Stomach (tissue), 19 donors: ENCODE results near the gene ASB16. TPM values are rescaled to one million over a fixed set of nuclear protein-coding genes. Genes with fewer than 3 reads are reported as not detected.

Source experiments
- DNase-seq, 2 donors: peaks; one replicate each; pipeline versions ENCODE4 v3.0.0 to v3.0.0-alpha.2; 2013 to 2019
- H3K27ac ChIP-seq, 5 donors: fragments of 200-600 bp in 4 of 5; sonication (generic) in 4 of 5; one replicate each; pipeline ENCODE4 v1.5.1; 2013 to 2019; ENCODE audit warnings: mild to moderate bottlenecking in 1 of 5, moderate library complexity in 1 of 5
- H3K27me3 ChIP-seq, 3 donors: fragments of 200-600 bp; sonication (generic); one replicate each; pipeline ENCODE4 v1.5.1; 2017 to 2019; ENCODE audit warnings: mixed run types in 1 of 3
- H3K36me3 ChIP-seq, 4 donors: fragments of 200-600 bp; sonication (generic); 1 replicate in 3 of 4; 2 replicates in 1 of 4; pipeline ENCODE4 v1.5.1; 2016 to 2019
- H3K4me1 ChIP-seq, 4 donors: fragments of 200-600 bp; sonication (generic); one replicate each; pipeline ENCODE4 v1.5.1; 2016 to 2019
- H3K4me3 ChIP-seq, 4 donors: fragments of 200-600 bp; sonication (generic) in 3 of 4; one replicate each; pipeline ENCODE4 v1.5.1; 2016 to 2019; ENCODE audit warnings: mild to moderate bottlenecking in 1 of 4
- H3K9me3 ChIP-seq, 4 donors: fragments of 200-600 bp; sonication (generic); one replicate each; pipeline ENCODE4 v1.5.1; 2016 to 2019
- EP300 ChIP-seq: sonication (generic); formaldehyde crosslinking; IDR thresholded peaks from one replicate; pipeline ENCODE4 v1.6.1; 2017; ENCODE audit warnings: antibody characterized with exemption
- POLR2A ChIP-seq, 4 donors: fragments of 450-650 bp; IDR thresholded peaks; one replicate each; pipeline ENCODE4 v1.6.1; 2016; ENCODE audit warnings: antibody characterized with exemption in 4 of 4, control low read depth in 2 of 4, mild to moderate bottlenecking in 1 of 4, moderate library complexity in 1 of 4
- POLR2AphosphoS5 ChIP-seq, 3 donors: sonication (generic); formaldehyde crosslinking; IDR thresholded peaks; one replicate each; pipeline ENCODE4 v1.6.1; 2016; ENCODE audit warnings: antibody characterized with exemption in 3 of 3
- WGBS, 5 donors: extraction: QIAGEN DNeasy Blood & Tissue Kit in 3 of 5; methylation state at CpG; one replicate each; pipeline versions ENCODE4 v1.1.5 to v1.1.7; 2013 to 2018; 5-methylcytosine and 5-hydroxymethylcytosine counted together
- intact Hi-C: fragments of 100-400 bp; cut with DNase I; formaldehyde crosslinking; loops from one replicate; pipeline ENCODE4 v1.15.1; 2023; ENCODE audit warnings: low total_unique reads
- long read RNA-seq, 10 donors: transcript quantifications; one replicate each; lab custom pipeline, GENCODE V29; 2026
- polyA plus RNA-seq, 3 donors: library from polyadenylated mRNA; stranded (reverse); fragments of 200-250 nt; gene quantifications; one replicate each; pipeline ENCODE4 v1.2.3, GENCODE V29; 2013
- total RNA-seq, 5 donors: library from RNA; depleted of rRNA; stranded (reverse); fragments of >200 nt; gene quantifications; one replicate each; pipeline versions ENCODE4 v1.1.0 to v1.2.3, GENCODE V29; 2014 to 2016
- TF ChIP-seq, protein P1 (sequence below), 7 experiments: fragments of 450-650 bp in 4 of 7; fragments of 200-600 bp in 3 of 7; sonication (generic) in 3 of 7; IDR thresholded peaks; one replicate each; pipeline ENCODE4 v1.5.1; 2016 to 2019; ENCODE audit warnings: antibody characterized with exemption in 7 of 7, control low read depth in 2 of 7, mild to moderate bottlenecking in 1 of 7
- donor health status: healthy with polysubstance abuse.
- donor health status: Bipolar disorder and iron deficiency.
- donor health status: healthy.

ASB16 gene, protein sequence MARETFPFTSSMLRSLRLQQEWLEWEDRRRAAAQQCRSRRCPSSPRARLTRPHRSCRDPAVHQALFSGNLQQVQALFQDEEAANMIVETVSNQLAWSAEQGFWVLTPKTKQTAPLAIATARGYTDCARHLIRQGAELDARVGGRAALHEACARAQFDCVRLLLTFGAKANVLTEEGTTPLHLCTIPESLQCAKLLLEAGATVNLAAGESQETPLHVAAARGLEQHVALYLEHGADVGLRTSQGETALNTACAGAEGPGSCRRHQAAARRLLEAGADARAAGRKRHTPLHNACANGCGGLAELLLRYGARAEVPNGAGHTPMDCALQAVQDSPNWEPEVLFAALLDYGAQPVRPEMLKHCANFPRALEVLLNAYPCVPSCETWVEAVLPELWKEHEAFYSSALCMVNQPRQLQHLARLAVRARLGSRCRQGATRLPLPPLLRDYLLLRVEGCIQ
- under 1 TPM in 1 of 5 donors, not detected in 4; 0.73 TPM for total RNA-seq
- under 1 TPM in 2 of 3 donors, not detected in 1; 0.30 to 0.31 TPM for polyA plus RNA-seq
- long read RNA-seq, donor 1: 0 reads
- long read RNA-seq, donor 2: 0 reads
- long read RNA-seq, donor 3: 0 reads
- long read RNA-seq, donor 4: 0 reads
- long read RNA-seq, donor 5: 0 reads
- long read RNA-seq, donor 6: 0 reads
- long read RNA-seq, donor 7: 0 reads
- long read RNA-seq, donor 8: 0 reads
- long read RNA-seq, donor 9: 0 reads
- long read RNA-seq, donor 10: 0 reads

DNA sequence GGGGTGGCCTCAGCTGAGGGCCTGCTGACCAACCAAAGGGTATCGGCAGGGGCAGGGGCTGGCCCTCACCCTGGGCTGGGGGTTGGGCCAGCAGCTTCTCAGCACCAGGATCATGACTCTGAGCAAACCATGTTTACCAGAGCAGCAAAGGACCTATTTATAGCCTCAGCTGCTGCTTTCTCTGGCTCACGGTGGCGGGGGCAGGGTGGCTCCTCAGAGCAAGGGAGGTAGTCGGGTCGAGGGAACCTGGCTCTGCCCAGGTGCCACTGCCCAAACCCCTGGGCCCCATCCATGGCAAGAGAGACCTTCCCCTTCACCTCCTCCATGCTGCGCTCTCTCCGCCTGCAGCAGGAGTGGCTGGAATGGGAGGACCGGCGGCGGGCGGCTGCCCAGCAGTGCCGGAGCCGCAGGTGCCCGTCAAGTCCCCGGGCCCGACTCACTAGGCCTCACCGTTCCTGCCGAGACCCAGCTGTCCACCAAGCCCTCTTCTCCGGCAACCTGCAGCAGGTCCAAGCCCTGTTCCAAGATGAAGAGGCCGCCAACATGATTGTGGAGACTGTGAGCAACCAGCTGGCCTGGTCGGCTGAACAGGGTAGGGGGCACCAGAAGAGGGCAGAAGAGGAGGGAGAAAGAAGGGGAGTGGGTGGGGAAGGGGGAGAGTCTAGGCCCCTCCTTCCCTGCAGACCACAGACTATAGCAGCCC lies at the start of gene ASB16:
Gene ASB16, plus strand, starts transcription at position 206 of the 703 bp plus-strand sequence. Its CDS starts 86 bp downstream, at position 292.
- H3K36me3 ChIP-seq: peaks cover 0 to 12% (median 9%) of the 10 kb centered on the region in 4 donors
- peak within 1 kb of the TSS; percentile 39 to 76 (median 76) for H3K27ac ChIP-seq
- intact Hi-C loops: no loop called here
- DNase-seq: peak; percentile 56 to 79
- WGBS, 5 donors: 13 to 22% (median 15%) methylated on average over 10 to 21 of the region's 21 CpGs
- peaks cover 0 to 38% (median 26%) of the 10 kb centered on the region in 4 donors for H3K4me1 ChIP-seq
- H3K4me3 ChIP-seq: peak within 1 kb of the TSS; percentile 17 to 42 (median 30)
- no peaks in the 10 kb centered on the region for H3K27me3 ChIP-seq
- TF ChIP-seq POLR2A (IDR thresholded peaks at IDR 0.05) (no peak), POLR2AphosphoS5 (IDR thresholded peaks at IDR 0.05) (no peak), EP300 (no peak)
- TF ChIP-seq, protein P1, sequence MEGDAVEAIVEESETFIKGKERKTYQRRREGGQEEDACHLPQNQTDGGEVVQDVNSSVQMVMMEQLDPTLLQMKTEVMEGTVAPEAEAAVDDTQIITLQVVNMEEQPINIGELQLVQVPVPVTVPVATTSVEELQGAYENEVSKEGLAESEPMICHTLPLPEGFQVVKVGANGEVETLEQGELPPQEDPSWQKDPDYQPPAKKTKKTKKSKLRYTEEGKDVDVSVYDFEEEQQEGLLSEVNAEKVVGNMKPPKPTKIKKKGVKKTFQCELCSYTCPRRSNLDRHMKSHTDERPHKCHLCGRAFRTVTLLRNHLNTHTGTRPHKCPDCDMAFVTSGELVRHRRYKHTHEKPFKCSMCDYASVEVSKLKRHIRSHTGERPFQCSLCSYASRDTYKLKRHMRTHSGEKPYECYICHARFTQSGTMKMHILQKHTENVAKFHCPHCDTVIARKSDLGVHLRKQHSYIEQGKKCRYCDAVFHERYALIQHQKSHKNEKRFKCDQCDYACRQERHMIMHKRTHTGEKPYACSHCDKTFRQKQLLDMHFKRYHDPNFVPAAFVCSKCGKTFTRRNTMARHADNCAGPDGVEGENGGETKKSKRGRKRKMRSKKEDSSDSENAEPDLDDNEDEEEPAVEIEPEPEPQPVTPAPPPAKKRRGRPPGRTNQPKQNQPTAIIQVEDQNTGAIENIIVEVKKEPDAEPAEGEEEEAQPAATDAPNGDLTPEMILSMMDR (IDR thresholded peaks at IDR 0.05): no peak
- H3K9me3 ChIP-seq: no peaks in the 10 kb centered on the region

DNA sequence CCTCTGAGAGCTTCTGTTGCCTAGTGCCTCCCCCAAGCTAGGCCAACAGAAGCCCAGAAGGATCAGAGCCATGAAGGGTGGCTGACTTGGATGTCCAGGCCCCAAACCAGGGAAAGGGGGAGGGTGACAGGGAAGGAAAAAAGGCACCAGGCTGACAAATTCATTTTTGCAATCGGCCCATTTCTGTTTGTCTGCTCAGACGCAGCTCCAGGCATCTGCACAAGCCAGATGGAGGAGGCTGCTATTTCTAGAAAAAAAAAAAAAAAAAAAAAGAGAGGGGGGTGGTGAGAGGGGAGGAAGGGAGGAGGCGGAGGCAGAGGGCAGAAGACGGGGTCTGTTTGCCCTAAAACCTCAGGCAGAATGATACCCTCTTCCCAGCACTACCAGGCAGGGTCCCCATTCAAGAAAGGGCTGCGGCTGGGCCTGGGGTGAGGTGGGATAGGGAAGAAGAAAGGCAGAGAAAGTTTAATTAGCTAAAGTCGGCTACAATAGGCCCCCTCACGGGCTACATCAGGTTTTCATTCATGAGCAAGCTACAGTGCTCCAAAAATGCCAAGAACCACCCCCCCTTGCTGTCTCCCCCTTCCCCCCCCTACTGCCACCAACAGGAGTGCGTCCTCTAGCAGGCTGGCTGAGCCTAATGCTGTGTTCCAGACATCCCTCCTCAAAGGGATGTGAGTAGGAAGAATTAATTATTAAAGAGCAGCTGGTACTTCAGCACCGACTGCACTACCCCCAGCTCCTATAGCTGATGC lies 49.5 kb upstream of the ASB16 start:
- no peaks in the 10 kb centered on the region for H3K9me3 ChIP-seq
- H3K4me1 ChIP-seq: peaks cover 22 to 73% (median 57%) of the 10 kb centered on the region in 4 donors
- intact Hi-C loops: no loop called here
- TF ChIP-seq POLR2AphosphoS5 (IDR thresholded peaks at IDR 0.05) (no peak), POLR2A (IDR thresholded peaks at IDR 0.05) (no peak), EP300 (no peak)
- TF ChIP-seq, protein P1 (IDR thresholded peaks at IDR 0.05): no peak
- peaks cover 0 to 18% (median 15%) of the 10 kb centered on the region in 4 donors for H3K36me3 ChIP-seq
- DNase-seq: peak in 1 of 2 donors; percentile 37
- WGBS, 5 donors: 49 to 61% (median 57%) methylated on average over 9 of the region's 9 CpGs
- H3K4me3 ChIP-seq: peak overlapping the region in 1 of 4 donors; percentile 92
- H3K27ac ChIP-seq: peak overlapping the region in 2 of 5 donors; percentile 25 to 98
- no peaks in the 10 kb centered on the region for H3K27me3 ChIP-seq

DNA sequence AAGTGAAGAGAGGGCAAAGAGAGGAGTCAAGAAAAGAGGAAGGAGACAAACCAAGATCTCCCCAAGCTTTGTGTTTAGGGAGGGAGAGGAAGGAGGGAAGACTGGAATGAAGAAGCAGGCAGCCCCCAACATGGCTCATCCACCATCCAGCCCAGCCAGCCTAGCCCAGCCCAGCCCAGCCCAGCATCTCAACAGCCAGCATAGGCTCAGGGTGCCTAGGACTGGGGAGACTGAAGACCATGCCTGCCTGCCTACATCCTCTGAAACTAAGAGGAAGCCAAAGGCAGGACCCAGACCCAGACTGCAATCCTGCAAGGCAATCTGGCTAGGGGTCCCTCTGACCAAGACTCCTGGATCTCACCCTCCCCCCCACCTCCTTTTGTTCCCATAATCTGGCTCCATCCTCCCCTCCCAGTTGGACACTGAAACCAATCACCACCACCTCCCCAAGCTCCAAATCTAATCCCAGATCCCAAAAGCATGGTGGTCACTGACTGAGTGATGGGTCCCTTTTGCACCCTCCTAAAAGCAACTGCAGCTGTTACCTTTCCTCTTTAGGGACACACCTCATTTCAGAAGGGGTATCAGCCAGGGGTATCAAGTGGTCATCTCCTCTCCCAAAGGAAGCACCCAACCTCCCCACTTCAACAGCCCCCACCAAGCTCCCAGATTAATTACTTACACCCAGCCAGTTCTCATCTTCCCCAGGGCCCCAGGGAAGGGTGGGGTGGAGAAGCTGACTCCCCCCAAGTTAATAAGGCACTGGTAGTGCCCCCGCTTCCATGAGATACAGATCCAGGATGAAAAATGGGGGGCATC lies 48.3 kb upstream of the ASB16 start:
- peak overlapping the region; percentile 87 to 100 (median 94) for H3K4me3 ChIP-seq
- intact Hi-C loops: no loop called here
- TF ChIP-seq POLR2A (IDR thresholded peaks at IDR 0.05): no peak
- no peak for TF ChIP-seq EP300
- TF ChIP-seq POLR2AphosphoS5 (IDR thresholded peaks at IDR 0.05): no peak
- TF ChIP-seq, protein P1 (IDR thresholded peaks at IDR 0.05): no peak
- no peaks in the 10 kb centered on the region for H3K27me3 ChIP-seq
- peaks cover 0 to 6% (median 4%) of the 10 kb centered on the region in 4 donors for H3K36me3 ChIP-seq
- H3K4me1 ChIP-seq: peaks cover 22 to 65% (median 55%) of the 10 kb centered on the region in 4 donors
- H3K27ac ChIP-seq: peak overlapping the region in 4 of 5 donors; percentile 88 to 98 (median 94)
- 12 to 60% (median 35%) methylated on average over 1 of the region's 1 CpG for WGBS, 5 donors
- no peak for DNase-seq
- no peaks in the 10 kb centered on the region for H3K9me3 ChIP-seq
